ENCODE data around the gene HSD17B10.

- TF ChIP-seq STAT6 (CRISPR knock-in tag; conservative IDR thresholded peaks at IDR 0.05; ENCODE audit: low read depth), result no peak
- TF ChIP-seq ZBTB21 (CRISPR knock-in tag; IDR thresholded peaks at IDR 0.05; ENCODE audit: borderline replicate concordance), result no peak
- TF ChIP-seq ZNF512 (CRISPR knock-in tag; IDR thresholded peaks at IDR 0.05; ENCODE audit: borderline replicate concordance), result no peak
- no peak for TF ChIP-seq CTCF (IDR thresholded peaks at IDR 0.05)
Observed at GRCh38 chrX:53383376-53384076, 50.6 kb downstream of the HSD17B10 start.
